HepG2 (cell line): ENCODE measurements around the gene ELAVL3. TPM values are rescaled to one million over a fixed set of nuclear protein-coding genes. Genes with fewer than 3 reads are reported as not detected.

Source experiments
- ATAC-seq: fragments of 200-7000 bp; cut with Tn5 transposase; 3 replicates; pipeline ENCODE4 v1.9.1; 2020; ENCODE audit warnings: mild to moderate bottlenecking, moderate library complexity
- BruUV-seq: library from RNA; stranded (reverse); fragments of 400-500 nt; replicated peaks from 2 replicates; lab custom pipeline; 2021; lab: Mats Ljungman, UMichigan
- CTCF ChIA-PET: fragments of 300-600 bp; formaldehyde crosslinking; extraction: SDS; loops from one replicate; lab custom pipeline; 2021; ENCODE audit warnings: low total read pairs, inconsistent platforms, low intra/inter-chr PET ratio; lab: Yijun Ruan, JAX
- POLR2A ChIA-PET: fragments of 350-600 bp; sonication (Branson Sonifier 250); formaldehyde crosslinking; loops from one replicate; lab custom pipeline; 2020; ENCODE audit warnings: antibody characterized with exemption, inconsistent platforms; lab: Yijun Ruan, JAX
- DNase-seq: peaks from one replicate; pipeline ENCODE4 v3.0.0-alpha.2; 2015; ENCODE audit warnings: low spot score
- FAIRE-seq: peaks from 3 replicates; lab custom pipeline; 2011; peaks lifted over from hg19 to GRCh38; lab: Jason Lieb, UNC
- H2AFZ ChIP-seq: one replicate; pipeline ENCODE4 v1.6.1; 2011; ENCODE audit warnings: low read length, inconsistent platforms
- H3K27ac ChIP-seq: fragments of 300-600 bp; 3 replicates; pipeline ENCODE4 v1.8.0; 2011; ENCODE audit warnings: mixed run types, mild to moderate bottlenecking, mixed read lengths, low read length, inconsistent platforms; ENCODE audit not compliant: insufficient read depth; ENCODE audit errors: extremely low read length
- H3K27me3 ChIP-seq, 2 experiments: fragments of 200-600 bp in 1 of 2; 2 replicates in 1 of 2; 3 replicates in 1 of 2; pipeline versions ENCODE4 v1.6.0 to v1.8.0; 2011; ENCODE audit warnings: low read length in 2 of 2, mild to moderate bottlenecking in 2 of 2, moderate library complexity in 2 of 2, inconsistent platforms in 1 of 2; ENCODE audit not compliant: insufficient read depth in 2 of 2, control insufficient read depth in 1 of 2
- H3K36me3 ChIP-seq, 2 experiments: fragments of 200-600 bp in 1 of 2; replicated peaks in 1 of 2; 2 replicates in 1 of 2; 3 replicates in 1 of 2; pipeline versions ENCODE4 v1.5.1 to v1.8.0; 2011; ENCODE audit warnings: low read length in 2 of 2, inconsistent platforms in 1 of 2; ENCODE audit not compliant: insufficient read depth in 2 of 2, control insufficient read depth in 1 of 2
- H3K4me1 ChIP-seq: 2 replicates; pipeline ENCODE4 v1.5.1; 2012; ENCODE audit warnings: low read length, inconsistent platforms; ENCODE audit not compliant: insufficient read depth
- H3K4me2 ChIP-seq: 2 replicates; pipeline ENCODE4 v1.6.0; 2011; ENCODE audit warnings: low read depth, low read length, inconsistent platforms
- H3K4me3 ChIP-seq, 3 experiments: fragments of 200-600 bp in 1 of 3; sonication (generic), shearing (Covaris generic) in 1 of 3; replicated peaks in 1 of 3; 2 replicates each; pipeline ENCODE4 v1.5.1; 2011 to 2016; ENCODE audit warnings: low read length in 3 of 3, inconsistent platforms in 2 of 3, low read depth in 2 of 3, mild to moderate bottlenecking in 2 of 3, control low read depth in 1 of 3, mixed read lengths in 1 of 3; ENCODE audit not compliant: insufficient read depth in 1 of 3
- H3K79me2 ChIP-seq: one replicate; pipeline ENCODE4 v1.6.1; 2011; ENCODE audit warnings: low read length, inconsistent platforms; ENCODE audit not compliant: insufficient read depth
- H3K9ac ChIP-seq: 2 replicates; pipeline ENCODE4 v1.6.0; 2011; ENCODE audit warnings: mild to moderate bottlenecking, low read depth, low read length, inconsistent platforms; ENCODE audit not compliant: insufficient read depth
- H3K9me3 ChIP-seq: 2 replicates; pipeline ENCODE4 v1.5.1; 2012; ENCODE audit warnings: mild to moderate bottlenecking, low read length
- H4K20me1 ChIP-seq: 2 replicates; pipeline ENCODE4 v1.6.0; 2011; ENCODE audit warnings: inconsistent platforms, mild to moderate bottlenecking, low read length, moderate library complexity; ENCODE audit not compliant: insufficient read depth
- ATF3 ChIP-seq: sonication (generic); formaldehyde crosslinking; IDR thresholded peaks from 2 replicates; pipeline ENCODE4 v1.4.0; 2020; ENCODE audit warnings: missing genetic modification reagents
- ATF4 ChIP-seq, 2 experiments: fragments of 450-650 bp in 1 of 2; sonication (generic) in 1 of 2; formaldehyde crosslinking; IDR thresholded peaks; 2 replicates each; pipeline versions ENCODE4 v1.5.0 to v1.8.0; 2020 to 2022; ENCODE audit warnings: mild to moderate bottlenecking in 1 of 2, missing genetic modification reagents in 1 of 2
- BRF2 ChIP-seq: sonication (generic); formaldehyde crosslinking; IDR thresholded peaks from 2 replicates; pipeline ENCODE4 v1.8.1; 2022; ENCODE audit warnings: mild to moderate bottlenecking, missing genetic modification reagents
- KMT2B ChIP-seq: IDR thresholded peaks from 2 replicates; pipeline ENCODE4 v1.6.1; 2016; ENCODE audit warnings: missing genetic modification reagents, missing compliant biosample characterization
- NKX3-1 ChIP-seq: sonication (generic); formaldehyde crosslinking; IDR thresholded peaks from 2 replicates; pipeline ENCODE4 v1.5.0; 2020; ENCODE audit warnings: missing genetic modification reagents
- ZMAT3 ChIP-seq: sonication (generic); formaldehyde crosslinking; conservative IDR thresholded peaks from 2 replicates; pipeline ENCODE4 v1.7.0; 2021; ENCODE audit warnings: missing genetic modification reagents
- ZNF124 ChIP-seq: sonication (generic); formaldehyde crosslinking; IDR thresholded peaks from 2 replicates; pipeline ENCODE4 v1.4.0; 2020; ENCODE audit warnings: missing genetic modification reagents
- ZNF263 ChIP-seq: sonication (generic); formaldehyde crosslinking; IDR thresholded peaks from 2 replicates; pipeline ENCODE4 v1.4.0; 2020; ENCODE audit warnings: missing genetic modification reagents
- WGBS: methylation state at CpG from one replicate; pipeline ENCODE4 v1.1.6; 2017; ENCODE audit warnings: low lambda C conversion rate; 5-methylcytosine and 5-hydroxymethylcytosine counted together
- in situ Hi-C: cut with HindIII; loops from 2 replicates; pipeline ENCODE4 v1.10.0; 2017; ENCODE audit warnings: low pct_unique_long_range_greater_than_20kb; ENCODE audit not compliant: extremely low pct_ligation_motif_present
- intact Hi-C: fragments of 100-400 bp; cut with micrococcal nuclease; formaldehyde crosslinking; loops from one replicate; pipeline ENCODE4 v1.10.0; 2022; ENCODE audit not compliant: unreplicated experiment
- polyA plus RNA-seq, 8 experiments: library from polyadenylated mRNA; depleted of rRNA in 3 of 8; stranded (reverse) in 7 of 8; unstranded in 1 of 8; fragments of >200 nt; fragmentation: Illumina TruSeq in 4 of 8; extraction: Trizol in 4 of 8; gene quantifications; 2 replicates each; pipeline versions ENCODE4 v1.2.1 to v1.2.3, GENCODE V29; 2011 to 2016; ENCODE audit warnings: low read depth in 4 of 8, missing spikeins in 1 of 8, mixed read lengths in 1 of 8; ENCODE audit not compliant: insufficient read depth in 1 of 8
- total RNA-seq, 5 experiments: library from RNA; depleted of rRNA; stranded (reverse); fragments of >200 nt; fragmentation: Illumina TruSeq; extraction: Trizol; gene quantifications; 2 replicates each; pipeline ENCODE4 v1.2.3, GENCODE V29; 2016; ENCODE audit warnings: low read depth in 1 of 5

ELAVL3 gene
- total and polyA plus RNA-seq, 2 of the 13 experiments (the other 11 are each of a cell fraction or from before 2014, with no cell fraction given) = 0.03 TPM; not detected in 1

DNA sequence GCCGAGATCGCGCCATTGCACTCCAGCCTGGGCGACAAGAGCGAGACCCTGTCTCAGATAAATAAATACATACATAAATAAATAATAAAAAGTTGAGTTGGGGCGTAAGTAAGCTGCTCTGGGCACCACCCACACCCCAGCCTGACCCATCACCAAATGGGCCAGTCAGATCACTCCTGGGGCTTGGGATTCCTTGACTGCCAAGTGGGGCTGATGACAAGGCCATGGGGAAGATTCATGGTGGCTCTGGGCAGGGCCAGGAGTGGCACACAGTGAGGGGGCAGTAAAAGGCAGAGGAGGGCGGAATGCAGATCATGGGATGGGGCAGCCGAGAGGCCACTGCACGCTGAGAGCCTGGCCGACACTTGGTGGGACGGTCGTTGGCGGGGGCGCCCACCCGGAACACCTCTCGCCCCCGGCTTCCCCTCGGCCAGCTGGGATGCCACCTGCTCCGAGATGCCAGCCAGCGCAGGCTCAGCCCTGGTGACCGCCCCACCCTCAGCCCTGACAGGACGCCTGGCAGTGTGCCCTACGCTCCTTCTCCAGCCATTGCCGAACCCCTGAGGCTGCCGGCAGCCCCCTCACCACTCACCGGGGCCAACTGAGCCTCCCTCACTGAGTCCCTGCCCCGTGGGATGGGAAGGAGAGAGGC, 13.9 kb upstream of the ELAVL3 start:
- H3K27me3 ChIP-seq = no peaks in the 10 kb centered on the region; a peak in 1 of 5 replicates
- CTCF ChIA-PET = no interaction called here
- no peaks in the 10 kb centered on the region for H3K9me3 ChIP-seq
- POLR2A ChIA-PET = no interaction called here
- H4K20me1 ChIP-seq = no peaks in the 10 kb centered on the region
- no peaks in the 10 kb centered on the region for H3K79me2 ChIP-seq
- intact Hi-C loops = loop anchor here (5.0 kb wide), 1 partner anchor 93 kb away; no protein-coding TSS in a partner anchor
- ATAC-seq (no peak), FAIRE-seq (no peak), DNase-seq (no peak)
- H3K9ac ChIP-seq = no peak overlapping the region
- BruUV-seq = no TSS peak
- H3K27ac ChIP-seq = no peak overlapping the region
- no peak overlapping the region for H3K4me3 ChIP-seq
- H3K4me2 ChIP-seq = no peak overlapping the region
- in situ Hi-C loops = no loop called here
- TF ChIP-seq KMT2B (no peak), ATF4 (CRISPR knock-in tag; IDR thresholded peaks at IDR 0.05) (no peak), ZNF263 (no peak), NKX3-1 (no peak), ZNF124 (CRISPR knock-in tag) (no peak), BRF2 (no peak), ZMAT3 (CRISPR knock-in tag) (no peak), ATF3 (CRISPR knock-in tag) (no peak)
- no peak overlapping the region for H2AFZ ChIP-seq
- peaks cover 19% of the 10 kb centered on the region for H3K4me1 ChIP-seq
- WGBS = 97% methylated on average over 16 of the region's 27 CpGs
- H3K36me3 ChIP-seq = peaks cover 5 to 15% of the 10 kb centered on the region in 2 experiments; a peak in 4 of 5 replicates
